ENCODE results near the gene NTM. TPM values are rescaled to one million over a fixed set of nuclear protein-coding genes. Genes with fewer than 3 reads are reported as not detected.

Gene NTM
- total and polyA plus RNA-seq, 2 of the 8 experiments (the other 6 are each of a cell fraction or from before 2014, with no cell fraction given): 13.4 to 20.0 TPM

GRCh38 chr11:131947511-131947910, 577.1 kb downstream of the NTM start:
- H3K4me1 ChIP-seq (replicated peaks in 1 of 4; ENCODE audit: control insufficient read depth in 3 of 4, insufficient read depth in 4 of 4, low read length in 3 of 4): no peaks in the 10 kb centered on the region
- no peak overlapping the region for H3K18ac ChIP-seq (ENCODE audit: extremely low read depth, low read length)
- H3K27ac ChIP-seq (ENCODE audit: low read depth, low read length): no peak overlapping the region
- FAIRE-seq (no peak), DNase-seq (ENCODE audit: low read depth in 1 of 2, low spot score in 2 of 2) (no peak)
- H4K20me1 ChIP-seq (replicated peaks in 1 of 2; ENCODE audit: control insufficient read depth in 1 of 2, insufficient read depth in 2 of 2, low read length in 2 of 2): no peaks in the 10 kb centered on the region
- H2BK120ac ChIP-seq (replicated peaks; ENCODE audit: low read depth, low read length): no peak overlapping the region
- 97% methylated on average over 2 of the region's 2 CpGs; no CpG with 5 or more reads in 1 of the 2 experiments for WGBS, 2 experiments (ENCODE audit: extremely low coverage in 1 of 2, insufficient coverage in 1 of 2, insufficient read length in 1 of 2, insufficient replicate concordance in 2 of 2, low coverage in 1 of 2, low lambda C conversion rate in 2 of 2, missing lambda C conversion rate in 1 of 2)
- no peak overlapping the region for H4K8ac ChIP-seq (ENCODE audit: extremely low read depth, insufficient read depth, low read length)
- no peaks in the 10 kb centered on the region for H3K27me3 ChIP-seq (replicated peaks in 1 of 4; ENCODE audit: control insufficient read depth in 3 of 4, extremely low read depth in 1 of 4, insufficient read depth in 3 of 4, low read length in 3 of 4)
- CTCF ChIA-PET (ENCODE audit: partially characterized antibody): interaction anchor here (2.0 kb wide), 1 partner anchor 8 kb away, joined by 10 read pairs; no protein-coding TSS in a partner anchor
- H2BK15ac ChIP-seq (ENCODE audit: low read length): no peak overlapping the region
- H4K5ac ChIP-seq (ENCODE audit: insufficient read length, low read depth, low read length): no peak overlapping the region
- H2AFZ ChIP-seq (ENCODE audit: low read length): no peak overlapping the region
- no peak overlapping the region for H3K4ac ChIP-seq (replicated peaks; ENCODE audit: insufficient read length, low read depth, low read length)
- no peak overlapping the region for H2BK20ac ChIP-seq (ENCODE audit: low read length)
- no peak overlapping the region for H3K14ac ChIP-seq (ENCODE audit: insufficient read length)
- POLR2A ChIA-PET (ENCODE audit: partially characterized antibody): no interaction called here
- no peak overlapping the region for H2AK5ac ChIP-seq (ENCODE audit: low read depth, low read length)
- no peaks in the 10 kb centered on the region for H3K79me2 ChIP-seq (ENCODE audit: control insufficient read depth in 1 of 2, insufficient read depth in 2 of 2, low read length in 2 of 2)
- no peaks in the 10 kb centered on the region for H3K79me1 ChIP-seq (ENCODE audit: low read depth, low read length)
- no peak overlapping the region for H3K23ac ChIP-seq (ENCODE audit: insufficient read length)
- H4K91ac ChIP-seq (replicated peaks; ENCODE audit: insufficient read length, low read length): no peak overlapping the region
- no peaks in the 10 kb centered on the region for H3K23me2 ChIP-seq (ENCODE audit: low read depth, low read length)
- H2BK5ac ChIP-seq (ENCODE audit: low read depth, low read length): no peak overlapping the region
- H3K36me3 ChIP-seq (ENCODE audit: control insufficient read depth in 2 of 4, insufficient read depth in 4 of 4, low read length in 3 of 4): no peaks in the 10 kb centered on the region
- H3K9me3 ChIP-seq (ENCODE audit: insufficient read depth in 2 of 2, low read depth in 1 of 2, low read length in 1 of 2): no peaks in the 10 kb centered on the region
- H3K56ac ChIP-seq (replicated peaks; ENCODE audit: insufficient read length, low read depth, low read length): no peak overlapping the region
- no peak overlapping the region for H3K4me3 ChIP-seq (ENCODE audit: extremely low read depth in 1 of 4, insufficient read depth in 2 of 4, low read depth in 3 of 4, low read length in 4 of 4)
- H2BK12ac ChIP-seq (ENCODE audit: low read depth, low read length): no peak overlapping the region
- no peak overlapping the region for H3K9ac ChIP-seq (replicated peaks in 1 of 4; ENCODE audit: extremely low read depth in 1 of 4, low read depth in 3 of 4, low read length in 3 of 4)
- H3K4me2 ChIP-seq (ENCODE audit: insufficient read depth in 1 of 2, low read depth in 2 of 2, low read length in 2 of 2): no peak overlapping the region
- TF ChIP-seq BRCA1 (IDR thresholded peaks at IDR 0.05; ENCODE audit: low read depth, low read length): no peak
- TF ChIP-seq KDM4A (IDR thresholded peaks at IDR 0.05; ENCODE audit: low read depth, low read length, severe bottlenecking): no peak
- no peak for TF ChIP-seq CREB1 (IDR thresholded peaks at IDR 0.05)
- TF ChIP-seq SP2 (IDR thresholded peaks at IDR 0.05; ENCODE audit: low read length): no peak
- no peak for TF ChIP-seq CBX8 (IDR thresholded peaks at IDR 0.05; ENCODE audit: borderline replicate concordance, low read depth, low read length)
- TF ChIP-seq CBX5 (IDR thresholded peaks at IDR 0.05; ENCODE audit: low read depth, low read length): no peak
- TF ChIP-seq CTCF (IDR thresholded peaks at IDR 0.05; ENCODE audit: control extremely low read depth in 1 of 3, insufficient read depth in 1 of 3, low read depth in 1 of 3, low read length in 3 of 3): no peak
- TF ChIP-seq KDM5A (IDR thresholded peaks at IDR 0.05; ENCODE audit: low read length): no peak
- TF ChIP-seq ATF2 (IDR thresholded peaks at IDR 0.05; ENCODE audit: low read length): no peak
- no peak for TF ChIP-seq YY1 (IDR thresholded peaks at IDR 0.05; ENCODE audit: low read depth, low read length)
- TF ChIP-seq SP1 (IDR thresholded peaks at IDR 0.05; ENCODE audit: low read depth, low read length): no peak
